A549 treated with DMSO at 1 μM for 4 hours (cell line): Measurements from ENCODE around the gene PACSIN3. TPM values are rescaled to one million over a fixed set of nuclear protein-coding genes. Genes with fewer than 3 reads are reported as not detected.

Experiments
- total RNA-seq: library from RNA; stranded (reverse); fragments of 200-300 nt; extraction: Qiagen RNA extraction; gene quantifications from 5 replicates; pipeline ENCODE4 v1.2.3, GENCODE V29; 2022; ENCODE audit warnings: low read depth

Gene PACSIN3
- 27.0 to 34.5 TPM (median 30.0 TPM) in 5 replicates for total RNA-seq

GRCh38 chr11:47186076-47186699 lies at the start of gene PACSIN3:
PACSIN3 (minus strand) TSS chr11:47186434; CDS start chr11:47182727, 3,707 bp downstream.

GRCh38 chr11:47176328-47177228 lies 9.7 kb downstream of the PACSIN3 start, which contains the start of gene ARFGAP2:
ARFGAP2 (minus strand) TSS chr11:47176879; CDS start chr11:47176853, 26 bp downstream.

Other genes with a start within 250 kb of the PACSIN3 start
- gene CSTPP1, start 249.7 kb downstream of the PACSIN3 start, total RNA-seq, result 24.8 to 33.1 TPM (median 29.0 TPM) in 5 replicates
- gene ARFGAP2, start 9.6 kb downstream of the PACSIN3 start, total RNA-seq, result 27.1 to 37.3 TPM (median 28.1 TPM) in 5 replicates
- 83.6 to 95.2 TPM (median 89.2 TPM) in 5 replicates for gene DDB2, start 28.5 kb upstream of the PACSIN3 start, total RNA-seq
- gene ACP2, start 62.4 kb upstream of the PACSIN3 start, total RNA-seq, result 22.2 to 26.7 TPM (median 23.7 TPM) in 5 replicates
- 9.2 to 13.3 TPM (median 12.2 TPM) in 5 replicates for gene NR1H3, start 71.6 kb upstream of the PACSIN3 start, total RNA-seq
- 19.1 to 24.0 TPM (median 22.8 TPM) in 5 replicates for gene MADD, start 83.7 kb upstream of the PACSIN3 start, total RNA-seq
- 0.05 to 0.10 TPM (median 0.07 TPM) in 5 replicates for gene MYBPC3, start 166.3 kb upstream of the PACSIN3 start, total RNA-seq
- gene SPI1, start 192.1 kb upstream of the PACSIN3 start, total RNA-seq, result not detected in 5 replicates
- 40.9 to 50.4 TPM (median 47.0 TPM) in 5 replicates for gene SLC39A13, start 222.2 kb upstream of the PACSIN3 start, total RNA-seq
- gene PSMC3, start 240.0 kb upstream of the PACSIN3 start, total RNA-seq, result 181 to 237 TPM (median 200 TPM) in 5 replicates